ENCODE data around the gene POLR1D.

The POLR1D gene, protein sequence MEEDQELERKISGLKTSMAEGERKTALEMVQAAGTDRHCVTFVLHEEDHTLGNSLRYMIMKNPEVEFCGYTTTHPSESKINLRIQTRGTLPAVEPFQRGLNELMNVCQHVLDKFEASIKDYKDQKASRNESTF

DNA sequence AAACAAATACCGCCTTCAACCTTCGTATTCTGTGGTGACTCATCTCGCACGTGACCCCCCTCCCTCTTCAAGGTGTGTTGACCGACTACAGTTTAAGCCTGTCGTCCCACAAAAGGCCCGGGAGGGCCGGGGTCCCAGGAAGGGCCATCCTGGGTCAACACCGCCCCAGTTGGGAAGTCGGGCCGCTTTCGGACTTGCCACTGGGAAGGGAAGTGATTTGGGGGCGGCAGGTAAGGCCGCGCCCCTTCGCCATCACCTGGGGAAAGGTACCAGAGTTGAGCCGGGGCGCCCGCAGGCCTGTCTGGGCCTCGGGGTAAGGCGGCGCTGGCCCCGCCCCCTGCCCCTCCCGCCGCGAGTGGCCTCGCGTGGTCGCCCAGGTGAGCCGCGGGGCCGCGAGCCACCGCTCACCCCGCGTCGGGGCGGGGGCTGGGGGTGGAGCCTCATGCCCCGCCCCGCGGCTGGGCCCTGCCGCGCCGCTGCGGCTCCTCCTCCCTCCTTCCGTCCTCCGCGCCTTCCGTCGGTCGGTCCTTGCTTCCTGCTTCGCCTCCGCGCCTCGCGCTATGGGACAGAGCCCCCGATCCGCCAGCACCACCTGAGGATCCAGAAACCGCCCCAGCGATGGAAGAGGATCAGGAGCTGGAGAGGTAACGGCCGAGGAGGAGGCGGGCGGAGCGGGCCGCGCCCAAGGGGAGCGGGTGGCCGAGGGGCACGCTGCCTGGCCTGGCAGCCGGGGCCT, at the start of gene POLR1D:
Gene POLR1D, plus strand, starts transcription at position 527 of the 736 bp plus-strand sequence. Its CDS starts 92 bp downstream, at position 619.
- TF ChIP-seq, protein P1, sequence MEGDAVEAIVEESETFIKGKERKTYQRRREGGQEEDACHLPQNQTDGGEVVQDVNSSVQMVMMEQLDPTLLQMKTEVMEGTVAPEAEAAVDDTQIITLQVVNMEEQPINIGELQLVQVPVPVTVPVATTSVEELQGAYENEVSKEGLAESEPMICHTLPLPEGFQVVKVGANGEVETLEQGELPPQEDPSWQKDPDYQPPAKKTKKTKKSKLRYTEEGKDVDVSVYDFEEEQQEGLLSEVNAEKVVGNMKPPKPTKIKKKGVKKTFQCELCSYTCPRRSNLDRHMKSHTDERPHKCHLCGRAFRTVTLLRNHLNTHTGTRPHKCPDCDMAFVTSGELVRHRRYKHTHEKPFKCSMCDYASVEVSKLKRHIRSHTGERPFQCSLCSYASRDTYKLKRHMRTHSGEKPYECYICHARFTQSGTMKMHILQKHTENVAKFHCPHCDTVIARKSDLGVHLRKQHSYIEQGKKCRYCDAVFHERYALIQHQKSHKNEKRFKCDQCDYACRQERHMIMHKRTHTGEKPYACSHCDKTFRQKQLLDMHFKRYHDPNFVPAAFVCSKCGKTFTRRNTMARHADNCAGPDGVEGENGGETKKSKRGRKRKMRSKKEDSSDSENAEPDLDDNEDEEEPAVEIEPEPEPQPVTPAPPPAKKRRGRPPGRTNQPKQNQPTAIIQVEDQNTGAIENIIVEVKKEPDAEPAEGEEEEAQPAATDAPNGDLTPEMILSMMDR (IDR thresholded peaks at IDR 0.05; ENCODE audit: extremely low read depth, missing control alignments), result no peak

DNA sequence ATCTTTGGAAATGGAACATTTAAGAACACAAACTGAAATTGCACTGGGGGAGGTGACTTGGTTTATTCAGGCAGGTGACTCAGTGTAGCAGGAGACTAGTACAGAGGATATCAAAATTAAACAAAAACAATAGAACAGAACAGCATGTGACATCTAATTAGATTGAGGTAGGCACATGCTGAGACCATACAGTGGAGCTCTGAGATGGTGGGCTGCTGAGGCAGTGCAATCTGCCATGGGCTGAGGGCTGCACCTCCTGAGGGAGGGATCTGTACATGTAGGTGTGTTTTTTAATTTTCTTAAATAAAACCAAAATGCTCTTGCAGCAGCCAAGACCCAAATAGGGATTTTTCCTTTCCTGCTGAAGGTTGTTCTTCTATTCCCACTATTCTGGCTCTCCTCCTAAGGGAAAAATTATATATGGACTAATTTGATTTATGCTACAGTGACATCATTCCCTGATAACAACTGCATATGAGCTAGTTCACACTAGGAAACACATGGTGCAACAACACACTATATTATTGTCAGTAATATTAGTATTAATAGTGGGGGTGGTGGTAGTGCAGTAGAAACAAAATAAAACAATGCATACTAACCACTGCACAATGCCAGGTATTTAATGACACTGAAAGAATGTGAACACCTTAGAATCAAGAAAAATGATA, 49.3 kb upstream of the POLR1D start:
- TF ChIP-seq, protein P1 (IDR thresholded peaks at IDR 0.05; ENCODE audit: extremely low read depth, missing control alignments), result no peak
- DNase-seq (ENCODE audit: low spot score), result no peak

More for the DNA sequence above, at the start of gene POLR1D:
- peak; percentile 95 for DNase-seq (ENCODE audit: low spot score)

- DNase-seq (ENCODE audit: low spot score), result no peak
- TF ChIP-seq, protein P1 (IDR thresholded peaks at IDR 0.05; ENCODE audit: extremely low read depth, missing control alignments), result no peak
Measured at GRCh38 chr13:27573265-27573664, 48.4 kb upstream of the POLR1D start.

DNA sequence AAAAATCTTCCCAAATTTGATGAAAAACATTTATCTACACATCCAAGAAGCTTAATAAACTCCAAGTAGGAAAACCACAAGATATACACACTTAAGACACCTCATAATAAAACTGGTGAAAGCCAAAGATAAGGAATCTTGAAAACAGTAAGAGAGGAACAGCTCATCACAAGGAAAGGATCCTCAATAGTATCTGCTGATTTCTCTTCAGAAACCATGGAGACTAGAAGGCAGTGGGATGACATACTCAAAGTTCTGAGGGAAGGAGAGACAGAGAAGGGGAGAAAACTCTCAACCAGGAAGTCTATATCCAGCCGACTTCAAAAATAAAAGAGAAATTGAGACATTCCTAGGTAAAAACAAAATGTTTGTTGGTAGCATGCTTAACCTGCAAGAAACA, 47.0 kb upstream of the POLR1D start:
- TF ChIP-seq, protein P1 (IDR thresholded peaks at IDR 0.05; ENCODE audit: extremely low read depth, missing control alignments), result no peak
- no peak for DNase-seq (ENCODE audit: low spot score)

DNA sequence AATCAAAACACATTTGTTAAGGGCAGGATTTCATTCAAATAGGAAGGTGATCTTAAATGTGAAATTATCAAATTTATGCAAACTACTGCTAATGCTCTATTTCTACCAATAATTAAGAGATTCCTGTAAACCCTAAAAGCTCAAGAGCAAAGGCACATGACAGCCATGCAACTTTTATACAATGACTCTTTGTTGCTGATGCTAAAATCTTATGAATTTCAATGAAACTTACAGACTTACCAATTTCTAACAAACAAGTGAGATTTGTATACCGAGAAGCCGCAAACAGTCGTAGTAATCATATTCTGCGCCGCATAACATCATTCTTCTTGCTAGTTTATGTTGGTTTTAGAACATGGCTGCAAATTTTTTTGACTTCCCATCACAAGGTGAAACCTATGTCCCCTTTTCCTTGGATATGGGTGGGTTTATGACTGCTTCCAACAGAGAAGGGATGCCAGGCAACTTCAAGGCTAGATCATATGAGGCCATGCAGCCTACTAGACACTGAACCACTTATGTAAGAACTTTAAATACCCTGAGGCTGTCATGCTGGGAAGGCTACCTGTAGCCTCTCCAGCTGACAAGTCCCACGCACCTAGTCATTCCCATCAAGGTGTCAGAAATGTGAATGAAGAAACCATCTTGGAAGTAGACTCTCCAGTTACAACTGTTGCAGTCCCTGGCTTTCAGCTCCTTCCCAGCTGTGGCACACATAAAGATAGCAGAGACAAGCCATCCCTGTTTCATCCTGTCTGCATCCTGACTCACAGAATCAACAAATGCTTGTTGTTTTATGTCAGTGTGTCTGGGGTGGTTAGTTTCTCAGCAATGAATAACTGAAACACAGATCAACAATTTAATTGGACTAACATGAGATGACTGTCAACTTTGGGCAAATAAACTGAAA, 43.3 kb upstream of the POLR1D start:
- TF ChIP-seq, protein P1 (IDR thresholded peaks at IDR 0.05; ENCODE audit: extremely low read depth, missing control alignments), result no peak
- no peak for DNase-seq (ENCODE audit: low spot score)

DNA sequence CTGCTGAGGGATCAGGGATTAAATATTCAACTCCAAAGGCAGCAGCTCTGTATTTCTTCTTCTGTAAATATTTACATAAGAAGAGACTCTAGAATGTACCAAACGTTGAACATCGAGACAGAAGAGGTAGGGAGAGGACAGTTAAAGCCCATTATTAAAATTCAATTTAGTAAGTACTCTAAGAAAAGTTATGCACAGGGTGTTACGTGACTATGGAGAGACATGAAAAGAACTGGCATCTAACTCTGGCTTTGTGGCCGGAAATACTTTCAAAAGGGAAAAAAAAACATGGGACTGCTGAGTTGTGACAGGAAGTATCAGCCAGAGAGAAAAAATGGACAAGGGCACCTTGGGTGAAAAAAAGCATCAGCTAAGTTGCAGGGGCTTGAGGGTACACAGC, 38.0 kb upstream of the POLR1D start:
- TF ChIP-seq, protein P1 (IDR thresholded peaks at IDR 0.05; ENCODE audit: extremely low read depth, missing control alignments), result no peak
- DNase-seq (ENCODE audit: low spot score), result no peak
